ENCODE measurements around the gene PRR14L. TPM values are rescaled to one million over a fixed set of nuclear protein-coding genes. Genes with fewer than 3 reads are reported as not detected.
"Not testable (repeated sequence)": the region's sequence is repeated elsewhere in the genome, so short reads cannot be mapped to it uniquely, and the experiment has no call there.

The PRR14L gene
- 56.3 and 60.5 TPM in 2 replicates for total RNA-seq (2022)
- percentile 82 among the genes with signal in this experiment for Bru-seq, nascent RNA
- percentile 91 among the genes with signal in this experiment for BruChase-seq, experiment 1, labeled RNA remaining after a 6-hour chase
- percentile 95 among the genes with signal in this experiment for BruChase-seq, experiment 2, labeled RNA remaining after a 2-hour chase
- long read RNA-seq, partial matches to known transcripts, result 0 of 3 reads
- long read RNA-seq, other reads (novel, unspliced or antisense), result 2 of 3 reads

- peak; percentile 98 for DNase-seq
- BruUV-seq (replicated peaks), result no TSS peak
- Mint-ChIP-seq H3K4me1 (ENCODE audit: low read depth, unreplicated experiment) (peaks cover 33% of the 10 kb centered on the region), H3K4me3 (ENCODE audit: low read depth, unreplicated experiment) (peak within 1 kb of the TSS; percentile 83), H3K27me3 (ENCODE audit: unreplicated experiment) (no peaks in the 10 kb centered on the region), H3K27ac (ENCODE audit: unreplicated experiment) (peak within 1 kb of the TSS; percentile 77), H3K9me3 (ENCODE audit: low read depth, unreplicated experiment) (no peaks in the 10 kb centered on the region), H3K36me3 (ENCODE audit: insufficient read depth, unreplicated experiment) (peaks cover 57% of the 10 kb centered on the region)
- intact Hi-C loops (cut with micrococcal nuclease; ENCODE audit: unreplicated experiment), result loop anchor here (5.0 kb wide), 2 partner anchors 87 to 198 kb away; partner anchors contain the start of gene PISD
- no peak for TF ChIP-seq CTCF (IDR thresholded peaks at IDR 0.05; ENCODE audit: unreplicated experiment)
- CTCF ChIA-PET, result no interaction called here
Observed at GRCh38 chr22:31749636-31750364, at the start of gene PRR14L. Gene PRR14L, minus strand, starts transcription at chr22:31750132. Its CDS starts 11,272 bp downstream, at chr22:31738860.

GRCh38 chr22:31799358-31799757 is 49.4 kb upstream of the PRR14L start:
- peaks cover 30% of the 10 kb centered on the region for H3K36me3 Mint-ChIP-seq (ENCODE audit: insufficient read depth, unreplicated experiment)
- intact Hi-C loops (cut with micrococcal nuclease; ENCODE audit: unreplicated experiment); H3K4me1 Mint-ChIP-seq (ENCODE audit: low read depth, unreplicated experiment); BruUV-seq (replicated peaks); H3K4me3 Mint-ChIP-seq (ENCODE audit: low read depth, unreplicated experiment); H3K27ac Mint-ChIP-seq (ENCODE audit: unreplicated experiment); H3K9me3 Mint-ChIP-seq (ENCODE audit: low read depth, unreplicated experiment); H3K27me3 Mint-ChIP-seq (ENCODE audit: unreplicated experiment): not testable (repeated sequence)
- CTCF ChIA-PET, result interaction anchor here (0.6 to 2.1 kb wide), 3 partner anchors 27 to 590 kb away, joined by 3 to 5 read pairs (median 4); no protein-coding TSS in a partner anchor
- DNase-seq, result peak; percentile 2

- Mint-ChIP-seq H3K27ac (ENCODE audit: unreplicated experiment) (no peak overlapping the region), H3K9me3 (ENCODE audit: low read depth, unreplicated experiment) (no peaks in the 10 kb centered on the region), H3K27me3 (ENCODE audit: unreplicated experiment) (no peaks in the 10 kb centered on the region), H3K36me3 (ENCODE audit: insufficient read depth, unreplicated experiment) (peaks cover 4% of the 10 kb centered on the region), H3K4me3 (ENCODE audit: low read depth, unreplicated experiment) (no peak overlapping the region), H3K4me1 (ENCODE audit: low read depth, unreplicated experiment) (no peaks in the 10 kb centered on the region)
- DNase-seq, result no peak
- BruUV-seq (replicated peaks), result no TSS peak
- intact Hi-C loops (cut with micrococcal nuclease; ENCODE audit: unreplicated experiment), result no loop called here
- TF ChIP-seq CTCF (IDR thresholded peaks at IDR 0.05; ENCODE audit: unreplicated experiment), result no peak
- CTCF ChIA-PET, result no interaction called here
Observed at GRCh38 chr22:31790240-31790639, 40.3 kb upstream of the PRR14L start.

GRCh38 chr22:31789803-31790202 is 39.9 kb upstream of the PRR14L start:
- CTCF ChIA-PET, result no interaction called here
- peaks cover 8% of the 10 kb centered on the region for H3K36me3 Mint-ChIP-seq (ENCODE audit: insufficient read depth, unreplicated experiment)
- intact Hi-C loops (cut with micrococcal nuclease; ENCODE audit: unreplicated experiment), result no loop called here
- no TSS peak for BruUV-seq (replicated peaks)
- no peaks in the 10 kb centered on the region for H3K27me3 Mint-ChIP-seq (ENCODE audit: unreplicated experiment)
- no peak for TF ChIP-seq CTCF (IDR thresholded peaks at IDR 0.05; ENCODE audit: unreplicated experiment)
- no peaks in the 10 kb centered on the region for H3K9me3 Mint-ChIP-seq (ENCODE audit: low read depth, unreplicated experiment)
- H3K4me3 Mint-ChIP-seq (ENCODE audit: low read depth, unreplicated experiment), result no peak overlapping the region
- DNase-seq, result no peak
- no peaks in the 10 kb centered on the region for H3K4me1 Mint-ChIP-seq (ENCODE audit: low read depth, unreplicated experiment)
- no peak overlapping the region for H3K27ac Mint-ChIP-seq (ENCODE audit: unreplicated experiment)
